ENCODE results near the gene CFAP52.
"Not testable (repeated sequence)": the region's sequence is repeated elsewhere in the genome, so short reads cannot be mapped to it uniquely, and the experiment has no call there.

The CFAP52 gene

DNA sequence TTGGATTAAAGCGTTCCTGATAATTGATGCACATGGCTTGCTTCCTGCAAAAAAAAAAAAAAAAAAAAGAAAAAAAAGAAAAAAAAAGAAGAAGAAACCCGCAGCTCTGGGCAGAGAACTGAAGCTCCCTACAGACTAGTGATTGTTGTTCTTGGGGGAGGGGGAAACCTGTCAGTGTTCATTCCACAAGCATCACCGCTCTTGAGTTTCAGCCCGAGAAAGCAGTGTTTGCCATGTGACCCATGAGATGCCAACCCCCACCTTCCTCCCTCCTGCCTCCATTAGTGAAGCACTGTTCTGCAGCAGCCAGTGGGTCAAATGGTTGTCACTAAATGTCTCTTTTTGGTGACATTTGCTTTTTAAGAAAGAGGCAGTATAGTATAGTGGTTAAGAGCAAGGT lies 70.6 kb downstream of the CFAP52 start:
- FAIRE-seq: no peak

DNA sequence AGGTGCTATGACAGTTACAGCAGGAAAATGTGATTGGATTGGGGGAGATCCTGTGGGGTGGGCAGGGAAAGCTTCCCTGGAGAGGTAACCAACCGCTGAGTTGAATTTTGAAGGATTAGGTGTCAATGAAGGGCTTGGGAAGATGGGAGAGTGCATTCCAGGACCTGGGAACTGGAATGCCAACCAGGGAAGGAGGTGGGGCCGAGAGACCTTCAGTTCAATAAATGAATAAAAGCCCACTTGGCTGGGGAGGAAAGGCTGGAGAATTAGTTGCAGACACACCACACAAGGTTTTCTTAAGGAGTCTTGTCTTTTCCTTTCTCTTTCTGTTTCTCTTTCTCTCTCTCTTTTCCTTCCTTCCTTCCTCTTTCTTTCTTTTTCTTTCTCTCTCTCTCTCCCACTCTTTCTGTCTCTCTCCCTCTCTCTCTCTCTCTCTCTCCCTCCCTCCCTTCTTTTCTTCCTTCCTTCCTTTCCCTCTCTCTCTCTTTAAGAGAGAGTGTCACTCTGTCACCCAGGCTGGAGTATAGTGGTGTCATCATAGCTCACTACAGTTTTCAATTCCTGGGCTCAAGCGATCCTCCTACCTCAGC lies 72.2 kb downstream of the CFAP52 start:
- no peak for FAIRE-seq

DNA sequence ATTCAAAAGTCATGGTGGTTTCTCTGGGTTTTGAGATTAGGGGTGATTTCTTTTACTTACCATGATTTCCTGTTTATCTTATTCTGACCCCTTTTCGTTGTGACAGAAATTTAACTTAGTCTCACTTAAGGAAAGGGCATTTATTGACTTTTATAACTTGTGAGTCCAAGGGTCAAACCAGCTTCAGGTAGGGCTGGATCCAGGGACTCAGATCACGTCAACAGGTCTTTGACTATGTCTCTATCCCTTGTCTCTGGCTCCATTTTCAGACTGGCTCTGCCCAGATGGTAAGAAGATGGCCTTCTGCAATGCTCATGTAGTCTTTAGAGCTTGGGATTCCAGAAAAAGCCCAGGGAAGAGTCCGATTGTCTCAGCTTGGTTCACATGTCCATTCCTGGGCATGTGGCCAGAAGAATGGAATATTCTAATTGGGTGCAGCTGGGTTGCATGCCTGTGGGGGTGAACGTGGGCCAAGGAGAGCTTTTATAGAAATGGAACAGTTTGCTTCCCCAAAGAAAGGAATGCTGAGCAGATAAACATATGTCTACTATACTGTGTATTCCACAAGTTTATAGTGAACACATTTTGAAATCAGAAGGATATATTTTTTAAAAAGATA lies 82.3 kb downstream of the CFAP52 start:
- no peak for FAIRE-seq

DNA sequence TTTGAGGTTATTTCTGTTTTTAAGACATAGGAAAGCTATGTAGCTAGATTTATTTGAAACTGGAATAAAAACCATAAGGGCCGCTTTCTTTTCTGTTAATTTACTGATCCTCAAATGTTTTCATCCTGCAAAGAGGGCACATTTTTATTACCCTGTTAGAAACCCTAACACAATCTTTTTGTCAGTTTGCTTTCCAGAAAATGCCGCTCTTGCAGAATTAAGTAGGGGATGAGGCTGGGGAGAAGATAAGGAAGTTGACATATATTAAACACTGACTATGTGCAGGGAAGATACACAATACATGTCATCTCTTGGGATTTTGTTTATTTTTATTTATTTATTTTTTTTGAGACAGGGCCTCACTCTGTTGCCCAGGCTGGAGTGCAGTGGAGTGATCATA lies 84.6 kb downstream of the CFAP52 start:
- no peak for FAIRE-seq

DNA sequence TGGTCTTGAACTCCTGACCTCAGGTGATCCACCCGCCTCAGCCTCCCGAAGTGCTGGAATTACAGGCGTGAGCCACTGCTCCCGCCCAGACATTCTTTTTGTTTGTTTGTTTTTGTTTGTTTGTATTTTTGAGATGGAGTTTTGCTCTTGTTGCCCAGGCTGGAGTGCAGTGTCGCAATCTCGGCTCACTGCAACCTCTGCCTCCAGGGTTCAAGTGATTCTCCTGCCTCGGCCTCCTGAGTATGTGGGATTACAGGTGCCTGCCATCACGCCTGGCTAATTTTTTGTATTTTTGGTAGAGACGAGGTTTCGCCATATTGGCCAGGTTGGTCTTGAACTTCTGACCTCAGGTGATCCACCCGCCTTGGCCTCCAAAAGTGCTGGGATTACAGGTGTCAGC lies 87.1 kb downstream of the CFAP52 start:
- FAIRE-seq: not testable (repeated sequence)

DNA sequence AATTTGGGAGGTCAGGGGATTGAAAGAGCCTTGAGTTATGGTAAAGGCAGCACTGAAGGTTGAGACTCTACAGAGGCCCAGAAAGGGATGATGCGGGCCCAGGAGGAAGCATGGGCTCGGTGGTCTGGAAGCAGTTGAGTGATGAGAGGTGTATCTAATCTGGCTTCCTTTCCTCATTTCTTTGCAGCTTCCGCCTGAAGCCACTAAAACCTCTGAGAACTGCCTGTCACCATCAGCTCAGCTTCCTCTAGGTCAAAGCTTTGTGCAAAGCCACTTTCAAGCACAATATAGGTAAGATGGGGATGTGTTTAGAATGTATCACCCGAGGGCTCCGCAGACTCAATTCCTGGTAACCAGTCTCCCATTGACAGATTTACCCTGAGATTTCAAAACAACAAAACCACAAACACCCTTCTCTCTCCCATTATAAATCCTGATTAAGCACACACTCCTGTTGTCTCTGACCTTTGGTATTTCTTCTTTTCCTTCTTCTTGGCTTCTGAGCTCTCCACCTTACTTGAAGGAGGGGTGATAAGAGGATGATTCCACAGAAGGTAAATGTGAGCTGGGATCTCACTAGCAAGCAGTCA lies 90.1 kb downstream of the CFAP52 start:
- no peak for FAIRE-seq

DNA sequence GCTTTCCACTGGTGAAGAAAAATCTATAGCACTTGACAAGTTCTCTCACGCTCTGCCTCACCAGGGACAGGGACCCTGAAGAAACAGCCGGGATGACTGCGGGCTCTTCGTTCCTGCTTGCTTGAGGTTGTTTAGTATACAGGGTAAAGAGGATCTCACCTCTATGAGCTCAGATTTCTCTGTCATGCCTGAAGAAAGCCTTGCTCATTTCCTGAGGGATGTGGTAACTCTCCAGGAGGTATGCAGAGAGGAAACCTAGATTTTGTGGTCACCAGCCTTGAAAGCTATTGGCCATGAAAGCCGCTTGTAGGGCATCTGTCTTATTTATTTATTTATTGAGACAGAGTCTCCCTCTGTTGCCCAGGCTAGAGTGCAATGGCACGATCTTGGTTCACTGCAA lies 92.1 kb downstream of the CFAP52 start:
- FAIRE-seq: no peak

DNA sequence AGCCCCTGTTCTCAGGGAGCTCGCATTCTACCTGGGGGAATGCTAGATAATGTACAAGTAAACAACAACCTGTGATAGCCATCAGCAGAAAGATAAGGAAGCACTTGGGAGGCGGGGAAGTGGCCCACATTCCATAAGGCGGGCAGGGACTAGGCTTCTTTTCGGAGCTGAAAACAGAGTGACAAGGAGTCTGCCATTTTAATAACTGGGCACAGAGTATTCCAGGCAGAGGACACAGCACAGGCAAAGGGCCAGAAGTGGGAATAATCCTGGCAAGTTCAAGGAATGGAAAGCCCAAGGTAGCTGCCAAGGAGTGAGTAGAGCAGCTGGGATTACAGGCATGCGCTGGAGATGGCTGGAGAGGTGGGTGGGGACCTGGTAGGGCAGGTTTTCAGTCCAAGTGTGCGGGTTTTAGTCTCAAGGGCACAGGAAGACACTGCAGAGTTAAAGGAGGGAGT lies 93.1 kb downstream of the CFAP52 start:
- no peak for FAIRE-seq

DNA sequence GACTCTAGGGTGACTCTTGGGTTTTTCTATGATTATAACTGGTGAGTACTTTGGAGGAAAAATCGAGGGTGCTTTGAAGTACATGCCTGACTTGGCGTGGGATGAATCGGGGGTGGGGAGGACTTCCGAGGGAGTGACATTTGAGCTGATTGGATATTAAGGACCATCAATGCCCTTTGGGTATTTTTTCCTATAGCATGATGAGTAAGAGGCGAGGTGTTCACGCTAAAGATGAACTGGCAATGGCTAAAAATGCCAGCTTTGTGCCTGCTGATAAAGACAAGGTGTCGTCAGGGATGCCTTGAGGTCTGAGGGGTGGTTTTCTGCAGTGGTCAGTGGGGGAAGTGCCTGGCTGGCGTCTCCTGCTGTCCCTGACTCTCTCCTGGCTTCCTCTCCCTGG lies 94.2 kb downstream of the CFAP52 start:
- no peak for FAIRE-seq

DNA sequence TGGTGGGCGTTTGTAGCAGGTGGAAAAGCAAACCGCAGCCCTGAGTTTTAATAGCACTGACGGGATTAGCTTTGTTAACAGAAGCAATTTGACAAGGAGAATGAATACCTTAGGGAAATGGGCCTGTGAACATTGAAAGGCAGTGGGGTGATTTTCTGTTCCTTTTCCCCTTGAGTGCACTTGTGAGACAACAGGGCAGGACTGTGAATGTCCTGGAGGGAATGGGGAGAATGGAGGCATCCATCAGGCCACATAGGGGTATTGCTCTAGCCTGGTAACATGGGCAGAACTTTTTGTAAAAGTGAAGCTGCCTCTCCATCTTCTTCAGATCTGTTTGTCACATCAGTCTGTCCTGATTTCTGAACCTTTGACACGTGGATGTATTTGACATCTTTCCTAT lies 95.1 kb downstream of the CFAP52 start:
- FAIRE-seq: no peak

DNA sequence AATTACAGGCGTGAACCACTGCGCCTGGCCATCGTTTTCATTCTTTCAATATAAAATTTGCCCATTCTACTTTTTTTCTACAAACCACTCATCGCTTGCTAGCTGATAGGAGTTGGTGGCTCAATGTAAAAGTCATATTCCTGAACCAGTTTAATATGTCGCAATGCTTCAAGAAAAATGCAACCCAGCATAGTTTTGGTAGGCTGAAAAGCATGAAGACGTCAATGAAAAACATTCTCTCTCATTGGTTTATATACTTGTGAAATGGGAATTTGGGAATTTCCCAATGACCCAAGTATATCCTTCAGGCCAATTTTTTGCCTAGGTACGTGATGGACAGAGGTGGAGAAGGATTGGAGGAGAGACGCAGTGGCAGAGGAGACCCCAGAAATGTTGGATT lies 95.8 kb downstream of the CFAP52 start:
- no peak for FAIRE-seq

DNA sequence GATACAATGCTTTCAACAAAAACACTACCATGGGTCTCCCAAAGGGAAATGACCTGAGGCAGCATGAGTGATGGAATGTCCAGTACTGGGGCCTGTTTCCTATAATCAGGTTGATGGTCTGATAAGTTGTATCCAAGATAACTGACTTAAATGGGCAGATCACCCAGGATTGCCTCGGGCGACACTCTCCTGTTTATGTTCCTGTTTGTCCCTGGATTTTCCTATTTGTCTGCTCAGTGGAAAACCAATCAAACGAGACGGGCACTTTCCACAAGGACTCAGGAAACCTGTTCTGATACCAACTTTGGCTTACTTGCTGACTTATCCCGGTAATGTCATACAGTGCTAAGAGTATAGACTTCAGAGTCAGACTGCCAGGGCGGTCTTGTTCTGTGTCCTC lies 96.2 kb downstream of the CFAP52 start:
- FAIRE-seq: no peak

DNA sequence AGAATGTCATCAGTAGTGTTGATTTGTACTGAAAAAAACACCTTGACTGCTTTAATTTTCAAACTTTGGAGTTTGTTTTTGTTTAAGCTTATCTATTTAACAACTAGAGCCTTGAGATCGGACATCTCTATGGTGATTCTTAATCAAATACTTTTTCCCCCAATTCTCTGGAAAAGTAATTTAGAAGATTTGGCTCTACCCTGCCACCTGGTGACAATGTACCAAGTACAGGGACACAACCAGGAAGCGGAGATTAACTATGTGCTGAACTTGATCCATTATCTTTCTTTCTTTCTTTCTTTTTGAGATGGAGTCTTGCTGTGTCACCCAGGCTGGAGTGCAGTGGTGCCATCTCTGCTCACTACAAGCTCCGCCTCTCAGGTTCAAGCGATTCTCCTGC lies 99.6 kb downstream of the CFAP52 start:
- peak; percentile 59 for FAIRE-seq

DNA sequence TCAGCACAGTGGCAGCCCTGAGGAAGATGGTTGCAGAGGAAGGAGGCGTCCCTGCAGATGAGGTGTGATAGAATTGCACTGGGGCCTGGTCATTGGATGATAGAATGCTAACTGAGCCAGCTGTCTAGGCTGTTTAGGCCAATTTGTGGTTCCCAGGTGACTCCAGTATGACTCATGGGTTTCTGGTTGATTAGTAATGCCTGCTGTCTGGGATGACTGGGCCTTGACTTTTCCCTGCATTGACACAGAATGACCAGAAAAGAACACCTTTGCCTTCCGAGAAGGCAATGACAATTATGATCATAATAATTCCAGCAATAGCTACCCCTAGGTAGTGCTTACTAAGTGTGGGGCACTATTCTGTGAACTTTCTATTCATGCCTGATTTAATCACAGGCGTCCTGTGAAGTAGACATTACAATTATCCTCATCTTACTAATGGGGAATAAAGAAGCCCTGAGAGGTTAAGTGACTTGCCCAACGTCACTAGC lies 100.4 kb downstream of the CFAP52 start:
- FAIRE-seq: no peak

DNA sequence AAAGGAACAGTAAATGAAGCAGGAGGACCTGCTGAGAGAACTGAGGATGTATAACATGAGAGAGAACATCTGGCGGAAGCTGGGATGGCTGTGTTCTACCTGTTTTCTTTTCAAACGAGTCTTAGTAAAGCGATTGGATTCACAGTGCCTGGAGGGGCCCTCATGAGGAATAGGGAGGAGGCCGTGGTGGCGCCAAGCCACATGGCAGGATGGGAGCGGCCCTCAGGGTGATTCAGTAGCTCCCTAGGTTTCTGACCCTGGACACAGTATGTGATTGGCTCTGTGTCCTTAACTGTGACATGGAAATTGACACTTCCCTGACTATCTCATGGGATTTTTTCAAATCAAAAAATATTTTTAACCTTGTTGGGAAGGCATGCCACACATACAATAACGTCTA lies 101.0 kb downstream of the CFAP52 start:
- FAIRE-seq: no peak

DNA sequence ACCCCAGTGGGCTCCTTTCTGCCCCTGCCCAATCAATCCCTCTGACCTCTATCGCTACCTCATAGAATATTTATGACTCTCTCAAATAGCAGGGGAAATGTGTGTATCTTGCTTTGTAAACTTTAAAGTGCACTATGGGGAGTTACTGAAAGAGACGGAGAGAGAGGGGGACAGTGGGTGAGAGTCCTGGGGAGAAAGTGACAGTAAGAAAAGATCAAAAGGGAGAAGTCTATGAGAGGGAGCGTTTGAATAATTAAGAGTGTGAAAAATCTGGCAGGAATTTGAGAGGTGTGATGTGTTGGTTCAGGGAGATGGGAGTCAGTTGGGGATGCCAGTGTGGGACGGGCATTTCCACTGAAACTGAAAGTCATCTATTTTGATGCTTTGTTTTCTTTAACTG lies 101.5 kb downstream of the CFAP52 start:
- no peak for FAIRE-seq

DNA sequence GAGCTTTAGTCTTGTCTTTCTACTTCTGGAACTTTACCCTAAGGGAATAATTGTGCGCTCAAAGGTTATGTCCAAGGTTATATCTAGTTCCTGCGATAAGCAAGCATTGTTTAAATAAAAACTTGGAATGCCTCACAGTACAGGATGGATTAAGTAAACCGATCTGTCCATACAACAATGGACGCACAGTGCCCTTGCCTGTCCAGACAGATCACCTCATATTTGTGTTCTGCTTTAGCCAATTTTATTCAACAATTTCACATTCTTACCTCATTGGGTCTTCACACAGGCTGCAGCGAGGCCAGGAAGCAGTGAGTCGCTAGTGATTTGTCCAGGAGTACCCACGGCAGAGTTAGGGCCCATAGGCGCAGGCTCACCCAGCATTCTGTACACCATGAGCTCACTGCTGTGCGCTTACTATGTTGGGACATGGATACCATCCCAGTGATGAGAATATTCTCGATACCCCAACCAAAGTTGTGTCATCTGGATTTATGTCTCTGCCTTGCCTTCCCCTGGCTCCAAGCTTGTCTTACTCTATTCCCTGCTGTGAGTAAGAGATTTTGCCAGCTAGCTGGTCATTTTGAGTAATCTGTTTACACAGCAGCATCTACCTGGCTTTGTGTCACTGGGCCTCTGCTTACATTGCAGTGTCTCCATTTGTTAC lies 108.6 kb downstream of the CFAP52 start:
- FAIRE-seq: no peak

All from A204.1 (cell line).